Astrocyte (in vitro differentiated cells and primary cell): ENCODE data around the gene TOM1L2. TPM values are rescaled to one million over a fixed set of nuclear protein-coding genes. Genes with fewer than 3 reads are reported as not detected.
A peak's percentile ranks its signal among the peaks of the same experiment; 100 is the strongest.

Experiments used
- DNase-seq: peaks from one replicate; pipeline ENCODE4 v3.0.0-alpha.2; 2010; ENCODE audit warnings: low read depth
- FAIRE-seq: peaks from 2 replicates; lab custom pipeline; 2011; peaks lifted over from hg19 to GRCh38; lab: Jason Lieb, UNC
- H2AFZ ChIP-seq: 2 replicates; pipeline ENCODE4 v1.6.0; 2012; ENCODE audit warnings: low read depth, low read length, inconsistent platforms
- H3K27ac ChIP-seq: 2 replicates; pipeline ENCODE4 v1.5.1; 2011; ENCODE audit warnings: low read depth, low read length, inconsistent platforms
- H3K27me3 ChIP-seq: 2 replicates; pipeline ENCODE4 v1.6.0; 2011; ENCODE audit warnings: low read length, inconsistent platforms; ENCODE audit not compliant: insufficient read depth
- H3K36me3 ChIP-seq: 2 replicates; pipeline ENCODE4 v1.5.1; 2011; ENCODE audit warnings: low read length, inconsistent platforms; ENCODE audit not compliant: insufficient read depth
- H3K4me1 ChIP-seq: 2 replicates; pipeline ENCODE4 v1.5.1; 2011; ENCODE audit warnings: low read length, inconsistent platforms; ENCODE audit not compliant: insufficient read depth
- H3K4me2 ChIP-seq: 2 replicates; pipeline ENCODE4 v1.6.0; 2012; ENCODE audit warnings: low read length, inconsistent platforms
- H3K4me3 ChIP-seq: 2 replicates; pipeline ENCODE4 v1.5.1; 2011; ENCODE audit warnings: low read depth, mild to moderate bottlenecking, low read length, inconsistent platforms; ENCODE audit not compliant: insufficient read depth
- H3K79me2 ChIP-seq: 2 replicates; pipeline ENCODE4 v1.6.0; 2012; ENCODE audit warnings: mild to moderate bottlenecking, low read length, inconsistent platforms; ENCODE audit not compliant: insufficient read depth
- H3K9ac ChIP-seq: 2 replicates; pipeline ENCODE4 v1.6.0; 2012; ENCODE audit warnings: mild to moderate bottlenecking, low read length, inconsistent platforms
- H3K9me3 ChIP-seq: 2 replicates; pipeline ENCODE4 v1.5.1; 2012; ENCODE audit warnings: low read depth, mild to moderate bottlenecking, low read length, inconsistent platforms; ENCODE audit not compliant: insufficient read depth
- H4K20me1 ChIP-seq: 2 replicates; pipeline ENCODE4 v1.6.0; 2012; ENCODE audit warnings: low read length, inconsistent platforms; ENCODE audit not compliant: insufficient read depth
- H3K27ac Mint-ChIP-seq: one replicate; pipeline ENCODE4 v1.8.0; 2021; ENCODE audit warnings: mild to moderate bottlenecking, mixed read lengths; ENCODE audit not compliant: unreplicated experiment
- H3K27me3 Mint-ChIP-seq: one replicate; pipeline ENCODE4 v1.8.0; 2021; ENCODE audit warnings: low read depth, mixed read lengths; ENCODE audit not compliant: unreplicated experiment
- H3K36me3 Mint-ChIP-seq: one replicate; pipeline ENCODE4 v1.8.0; 2021; ENCODE audit warnings: low read depth, mixed read lengths; ENCODE audit not compliant: unreplicated experiment
- H3K4me1 Mint-ChIP-seq: one replicate; pipeline ENCODE4 v1.8.0; 2021; ENCODE audit warnings: low read depth, mixed read lengths; ENCODE audit not compliant: unreplicated experiment
- H3K4me3 Mint-ChIP-seq: one replicate; pipeline ENCODE4 v1.8.0; 2021; ENCODE audit warnings: mild to moderate bottlenecking, moderate library complexity, mixed read lengths; ENCODE audit not compliant: unreplicated experiment
- H3K9me3 Mint-ChIP-seq: one replicate; pipeline ENCODE4 v1.8.0; 2021; ENCODE audit warnings: mild to moderate bottlenecking, mixed read lengths; ENCODE audit not compliant: unreplicated experiment
- CTCF ChIP-seq: IDR thresholded peaks from 2 replicates; pipeline ENCODE4 v1.5.1; 2011; ENCODE audit warnings: low read depth, mild to moderate bottlenecking, inconsistent platforms, low read length, moderate library complexity; ENCODE audit not compliant: insufficient read depth
- EZH2 ChIP-seq: IDR thresholded peaks from 2 replicates; pipeline ENCODE4 v1.6.1; 2012; ENCODE audit warnings: mild to moderate bottlenecking, low read length, inconsistent platforms; ENCODE audit not compliant: insufficient read depth
- total RNA-seq: library from RNA; stranded (reverse); gene quantifications from 2 replicates; pipeline ENCODE4 v1.2.1, GENCODE V29; 2021

TOM1L2 gene
- total RNA-seq, 1 donor from 2014 or later = 54.4 TPM

GRCh38 chr17:17810084-17810894, 161.9 kb downstream of the TOM1L2 start:
- Histone ChIP-seq H3K27ac (no peak overlapping the region), H3K27me3 (no peaks in the 10 kb centered on the region), H3K4me2 (peak overlapping the region; percentile 23), H2AFZ (no peak overlapping the region), H3K4me3 (no peak overlapping the region), H3K9me3 (no peaks in the 10 kb centered on the region), H3K79me2 (no peaks in the 10 kb centered on the region), H3K9ac (peak overlapping the region; percentile 2), H4K20me1 (peaks cover 70% of the 10 kb centered on the region), H3K4me1 (peaks cover 14% of the 10 kb centered on the region), H3K36me3 (peaks cover 9% of the 10 kb centered on the region)
- peaks cover 9% of the 10 kb centered on the region for H3K36me3 Mint-ChIP-seq
- no peak for TF ChIP-seq EZH2
- no peak for TF ChIP-seq CTCF
- H3K27ac Mint-ChIP-seq = peak overlapping the region; percentile 89
- DNase-seq (no peak), FAIRE-seq (no peak)
- no peaks in the 10 kb centered on the region for H3K27me3 Mint-ChIP-seq
- peaks cover 23% of the 10 kb centered on the region for H3K4me1 Mint-ChIP-seq
- H3K9me3 Mint-ChIP-seq = no peaks in the 10 kb centered on the region
- peak overlapping the region; percentile 40 for H3K4me3 Mint-ChIP-seq

GRCh38 chr17:17809531-17810083, 162.6 kb downstream of the TOM1L2 start:
- peaks cover 23% of the 10 kb centered on the region for H3K4me1 Mint-ChIP-seq
- Histone ChIP-seq H3K27ac (no peak overlapping the region), H3K79me2 (no peaks in the 10 kb centered on the region), H4K20me1 (peaks cover 66% of the 10 kb centered on the region), H3K27me3 (no peaks in the 10 kb centered on the region), H3K9me3 (no peaks in the 10 kb centered on the region), H3K4me2 (peak overlapping the region; percentile 23), H3K4me3 (no peak overlapping the region), H2AFZ (no peak overlapping the region), H3K9ac (no peak overlapping the region), H3K4me1 (peaks cover 14% of the 10 kb centered on the region), H3K36me3 (peaks cover 11% of the 10 kb centered on the region)
- DNase-seq = no peak
- no peak overlapping the region for H3K4me3 Mint-ChIP-seq
- H3K27ac Mint-ChIP-seq = no peak overlapping the region
- peaks cover 13% of the 10 kb centered on the region for H3K36me3 Mint-ChIP-seq
- H3K9me3 Mint-ChIP-seq = no peaks in the 10 kb centered on the region
- no peak for FAIRE-seq
- TF ChIP-seq CTCF (no peak), EZH2 (no peak)
- no peaks in the 10 kb centered on the region for H3K27me3 Mint-ChIP-seq
